Measurements from ENCODE around the gene SMG9.

The SMG9 gene

GRCh38 chr19:43731346-43731745 lies 23.4 kb downstream of the SMG9 start:
- DNase-seq (ENCODE audit: low read depth): no peak
- H3K4me3 ChIP-seq (ENCODE audit: low read depth, low read length): no peak overlapping the region
- no peak for TF ChIP-seq CTCF (IDR thresholded peaks at IDR 0.05; ENCODE audit: low read depth, low read length, missing control alignments)
- in situ Hi-C loops (cut with HindIII; ENCODE audit: low sequenced_read_pairs): no loop called here

- in situ Hi-C loops (cut with HindIII; ENCODE audit: low sequenced_read_pairs): loop anchor here (10.0 kb wide), 1 partner anchor 65 kb away; no protein-coding TSS in a partner anchor
- TF ChIP-seq CTCF (IDR thresholded peaks at IDR 0.05; ENCODE audit: low read depth, low read length, missing control alignments): no peak
- no peak for DNase-seq (ENCODE audit: low read depth)
- H3K4me3 ChIP-seq (ENCODE audit: low read depth, low read length): no peak overlapping the region
These were observed 24.8 kb downstream of the SMG9 start for GRCh38 chr19:43729919-43730318.

GRCh38 chr19:43727593-43727853 lies 27.2 kb downstream of the SMG9 start:
- no peak overlapping the region for H3K4me3 ChIP-seq (ENCODE audit: low read depth, low read length)
- in situ Hi-C loops (cut with HindIII; ENCODE audit: low sequenced_read_pairs): loop anchor here (10.0 kb wide), 1 partner anchor 63 kb away; no protein-coding TSS in a partner anchor
- DNase-seq (ENCODE audit: low read depth): no peak
- TF ChIP-seq CTCF (IDR thresholded peaks at IDR 0.05; ENCODE audit: low read depth, low read length, missing control alignments): no peak

GRCh38 chr19:43726736-43727592 lies 27.8 kb downstream of the SMG9 start:
- no peak for TF ChIP-seq CTCF (IDR thresholded peaks at IDR 0.05; ENCODE audit: low read depth, low read length, missing control alignments)
- no peak for DNase-seq (ENCODE audit: low read depth)
- in situ Hi-C loops (cut with HindIII; ENCODE audit: low sequenced_read_pairs): loop anchor here (10.0 kb wide), 1 partner anchor 62 kb away; no protein-coding TSS in a partner anchor
- no peak overlapping the region for H3K4me3 ChIP-seq (ENCODE audit: low read depth, low read length)

GRCh38 chr19:43725468-43725867 lies 29.3 kb downstream of the SMG9 start:
- H3K4me3 ChIP-seq (ENCODE audit: low read depth, low read length): no peak overlapping the region
- no peak for TF ChIP-seq CTCF (IDR thresholded peaks at IDR 0.05; ENCODE audit: low read depth, low read length, missing control alignments)
- in situ Hi-C loops (cut with HindIII; ENCODE audit: low sequenced_read_pairs): loop anchor here (10.0 kb wide), 1 partner anchor 61 kb away; no protein-coding TSS in a partner anchor
- DNase-seq (ENCODE audit: low read depth): no peak

GRCh38 chr19:43724896-43725295 lies 29.9 kb downstream of the SMG9 start:
- no peak for DNase-seq (ENCODE audit: low read depth)
- no peak overlapping the region for H3K4me3 ChIP-seq (ENCODE audit: low read depth, low read length)
- TF ChIP-seq CTCF (IDR thresholded peaks at IDR 0.05; ENCODE audit: low read depth, low read length, missing control alignments): no peak
- in situ Hi-C loops (cut with HindIII; ENCODE audit: low sequenced_read_pairs): loop anchor here (5.0 to 10.0 kb wide), 2 partner anchors 47 to 60 kb away; no protein-coding TSS in a partner anchor
